ENCODE results near the gene KDM5B. TPM values are rescaled to one million over a fixed set of nuclear protein-coding genes. Genes with fewer than 3 reads are reported as not detected.

KDM5B gene
- total and polyA plus RNA-seq, 9 of the 15 experiments (the other 6 are each of a cell fraction or from before 2014, with no cell fraction given): 15.4 to 90.6 (median 57.1) TPM

DNA sequence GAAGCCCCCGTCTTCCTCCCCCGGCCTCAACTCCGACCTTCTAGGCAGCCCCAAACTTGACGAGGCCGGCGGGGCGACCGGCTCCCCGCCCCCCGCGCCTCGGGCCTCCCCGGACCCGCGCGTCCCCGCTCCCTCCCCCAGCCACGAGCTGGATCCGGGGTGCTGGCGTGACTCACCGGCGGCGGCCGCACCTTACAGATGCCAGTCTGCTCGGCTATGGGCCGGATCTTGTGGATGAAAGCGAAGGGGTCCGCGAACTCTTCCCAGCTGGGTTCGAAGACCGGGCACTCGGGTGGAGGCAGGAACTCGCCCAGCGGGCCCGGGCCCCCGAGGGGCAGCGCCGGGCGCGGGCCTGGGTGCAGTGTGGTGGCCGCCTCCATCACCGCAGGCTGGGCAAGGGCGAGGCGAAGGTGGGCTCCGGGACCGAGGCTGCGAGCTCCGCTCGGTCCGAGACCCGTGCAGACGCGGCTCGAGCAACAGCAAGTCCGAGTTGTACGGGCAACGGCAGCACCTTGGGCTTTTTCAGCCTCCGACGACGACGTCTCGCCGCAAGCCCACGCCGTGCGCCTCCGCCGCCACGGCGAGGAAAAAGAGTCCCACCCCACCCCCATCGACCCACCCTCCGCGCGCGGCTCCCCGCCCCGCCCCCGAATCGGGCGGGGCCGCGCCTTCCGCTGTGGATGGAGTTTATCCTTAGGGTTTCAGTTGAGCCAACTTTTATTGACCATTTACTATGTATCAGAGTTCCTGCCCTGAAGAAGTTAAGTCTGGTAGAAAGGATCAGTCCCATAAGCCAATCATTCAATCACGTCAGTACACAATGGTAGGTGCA, at the start of gene KDM5B (continued):
- TF ChIP-seq NR2C2 (CRISPR knock-in tag; IDR thresholded peaks at IDR 0.05) (no peak), NR2C2 (tag; IDR thresholded peaks at IDR 0.05) (peak; percentile 48), ZNF644 (tag; IDR thresholded peaks at IDR 0.05; ENCODE audit: low read depth) (no peak), YBX1 (IDR thresholded peaks at IDR 0.05) (no peak), RFX7 (CRISPR knock-in tag; IDR thresholded peaks at IDR 0.05) (no peak), POLR2H (tag; IDR thresholded peaks at IDR 0.05; ENCODE audit: low read depth) (peak; percentile 78), SMAD4 (CRISPR knock-in tag; conservative IDR thresholded peaks at IDR 0.05) (peak; percentile 90), ZNF77 (CRISPR knock-in tag; IDR thresholded peaks at IDR 0.05) (no peak), HLTF (IDR thresholded peaks at IDR 0.05) (no peak), ZNF324 (CRISPR knock-in tag; IDR thresholded peaks at IDR 0.05) (no peak), RNF219 (CRISPR knock-in tag; IDR thresholded peaks at IDR 0.05) (no peak), FOXK2 (conservative IDR thresholded peaks at IDR 0.05 in 1 of 2, IDR thresholded peaks at IDR 0.05 in 1 of 2; ENCODE audit: low read depth in 2 of 2) (peak; percentile 49 to 69), TFAM (CRISPR knock-in tag; conservative IDR thresholded peaks at IDR 0.05) (no peak), TRIM28 (IDR thresholded peaks at IDR 0.05) (no peak), MCM2 (IDR thresholded peaks at IDR 0.05; ENCODE audit: low read depth) (no peak), HNRNPLL (IDR thresholded peaks at IDR 0.05; ENCODE audit: low read depth, low read length, poor library complexity, severe bottlenecking) (no peak), ZNF766 (CRISPR knock-in tag; conservative IDR thresholded peaks at IDR 0.05) (no peak), PHTF2 (CRISPR knock-in tag; IDR thresholded peaks at IDR 0.05) (no peak), ZKSCAN8 (CRISPR knock-in tag; IDR thresholded peaks at IDR 0.05) (no peak), POLR3G (IDR thresholded peaks at IDR 0.05; ENCODE audit: extremely low read depth, insufficient read length, insufficient replicate concordance) (no peak)
- TF ChIP-seq, protein P1, sequence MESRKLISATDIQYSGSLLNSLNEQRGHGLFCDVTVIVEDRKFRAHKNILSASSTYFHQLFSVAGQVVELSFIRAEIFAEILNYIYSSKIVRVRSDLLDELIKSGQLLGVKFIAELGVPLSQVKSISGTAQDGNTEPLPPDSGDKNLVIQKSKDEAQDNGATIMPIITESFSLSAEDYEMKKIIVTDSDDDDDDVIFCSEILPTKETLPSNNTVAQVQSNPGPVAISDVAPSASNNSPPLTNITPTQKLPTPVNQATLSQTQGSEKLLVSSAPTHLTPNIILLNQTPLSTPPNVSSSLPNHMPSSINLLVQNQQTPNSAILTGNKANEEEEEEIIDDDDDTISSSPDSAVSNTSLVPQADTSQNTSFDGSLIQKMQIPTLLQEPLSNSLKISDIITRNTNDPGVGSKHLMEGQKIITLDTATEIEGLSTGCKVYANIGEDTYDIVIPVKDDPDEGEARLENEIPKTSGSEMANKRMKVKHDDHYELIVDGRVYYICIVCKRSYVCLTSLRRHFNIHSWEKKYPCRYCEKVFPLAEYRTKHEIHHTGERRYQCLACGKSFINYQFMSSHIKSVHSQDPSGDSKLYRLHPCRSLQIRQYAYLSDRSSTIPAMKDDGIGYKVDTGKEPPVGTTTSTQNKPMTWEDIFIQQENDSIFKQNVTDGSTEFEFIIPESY (CRISPR knock-in tag; IDR thresholded peaks at IDR 0.05): no peak
- TF ChIP-seq, protein P2, sequence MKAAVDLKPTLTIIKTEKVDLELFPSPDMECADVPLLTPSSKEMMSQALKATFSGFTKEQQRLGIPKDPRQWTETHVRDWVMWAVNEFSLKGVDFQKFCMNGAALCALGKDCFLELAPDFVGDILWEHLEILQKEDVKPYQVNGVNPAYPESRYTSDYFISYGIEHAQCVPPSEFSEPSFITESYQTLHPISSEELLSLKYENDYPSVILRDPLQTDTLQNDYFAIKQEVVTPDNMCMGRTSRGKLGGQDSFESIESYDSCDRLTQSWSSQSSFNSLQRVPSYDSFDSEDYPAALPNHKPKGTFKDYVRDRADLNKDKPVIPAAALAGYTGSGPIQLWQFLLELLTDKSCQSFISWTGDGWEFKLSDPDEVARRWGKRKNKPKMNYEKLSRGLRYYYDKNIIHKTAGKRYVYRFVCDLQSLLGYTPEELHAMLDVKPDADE (conservative IDR thresholded peaks at IDR 0.05; ENCODE audit: control insufficient read depth, low read depth, low read length): peak; percentile 83
- TF ChIP-seq, protein P3, sequence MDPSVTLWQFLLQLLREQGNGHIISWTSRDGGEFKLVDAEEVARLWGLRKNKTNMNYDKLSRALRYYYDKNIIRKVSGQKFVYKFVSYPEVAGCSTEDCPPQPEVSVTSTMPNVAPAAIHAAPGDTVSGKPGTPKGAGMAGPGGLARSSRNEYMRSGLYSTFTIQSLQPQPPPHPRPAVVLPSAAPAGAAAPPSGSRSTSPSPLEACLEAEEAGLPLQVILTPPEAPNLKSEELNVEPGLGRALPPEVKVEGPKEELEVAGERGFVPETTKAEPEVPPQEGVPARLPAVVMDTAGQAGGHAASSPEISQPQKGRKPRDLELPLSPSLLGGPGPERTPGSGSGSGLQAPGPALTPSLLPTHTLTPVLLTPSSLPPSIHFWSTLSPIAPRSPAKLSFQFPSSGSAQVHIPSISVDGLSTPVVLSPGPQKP (CRISPR knock-in tag; IDR thresholded peaks at IDR 0.05): no peak

All from K562 (cell line).